ENCODE measurements around the gene KRT4.
"Not testable (repeated sequence)": the region's sequence is repeated elsewhere in the genome, so short reads cannot be mapped to it uniquely, and the experiment has no call there.

The KRT4 gene

DNA sequence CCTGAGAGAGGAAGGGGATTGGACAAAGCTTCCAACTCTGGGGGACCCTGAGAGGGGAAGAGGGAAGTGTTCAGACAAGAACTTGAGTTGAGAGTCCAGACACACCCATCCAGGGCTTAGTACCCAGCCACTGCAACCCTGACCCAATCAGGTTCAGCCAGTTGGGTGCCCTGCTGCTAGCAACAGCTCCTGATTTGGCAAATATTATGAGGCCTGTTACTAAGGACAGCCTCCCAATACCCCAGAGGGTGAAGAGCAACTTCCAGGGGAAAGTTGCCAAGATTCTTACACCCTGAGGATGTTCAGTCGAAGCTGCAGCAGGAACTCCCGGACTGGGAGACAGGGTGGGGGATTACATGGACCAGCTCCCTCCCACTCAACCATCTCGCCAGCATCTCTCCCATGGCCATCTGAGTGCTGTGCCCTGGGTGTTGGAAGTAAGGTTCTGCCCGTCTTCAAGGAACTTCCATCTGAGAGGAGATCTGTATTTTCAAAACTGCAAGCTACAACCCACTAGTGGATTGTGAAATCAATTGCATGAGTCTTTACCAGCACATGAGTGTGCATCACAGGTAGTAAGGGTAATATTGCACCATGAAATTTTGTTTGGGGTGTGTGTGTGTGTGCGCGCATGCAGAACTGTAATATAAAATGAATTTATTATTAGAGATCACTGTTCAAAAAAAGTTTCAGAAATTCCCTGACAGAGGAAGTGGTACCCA, 46.3 kb upstream of the KRT4 start:
- no peak for TF ChIP-seq EZH2phosphoT487 (IDR thresholded peaks at IDR 0.05; ENCODE audit: borderline replicate concordance, low read length)
- TF ChIP-seq, protein P1, sequence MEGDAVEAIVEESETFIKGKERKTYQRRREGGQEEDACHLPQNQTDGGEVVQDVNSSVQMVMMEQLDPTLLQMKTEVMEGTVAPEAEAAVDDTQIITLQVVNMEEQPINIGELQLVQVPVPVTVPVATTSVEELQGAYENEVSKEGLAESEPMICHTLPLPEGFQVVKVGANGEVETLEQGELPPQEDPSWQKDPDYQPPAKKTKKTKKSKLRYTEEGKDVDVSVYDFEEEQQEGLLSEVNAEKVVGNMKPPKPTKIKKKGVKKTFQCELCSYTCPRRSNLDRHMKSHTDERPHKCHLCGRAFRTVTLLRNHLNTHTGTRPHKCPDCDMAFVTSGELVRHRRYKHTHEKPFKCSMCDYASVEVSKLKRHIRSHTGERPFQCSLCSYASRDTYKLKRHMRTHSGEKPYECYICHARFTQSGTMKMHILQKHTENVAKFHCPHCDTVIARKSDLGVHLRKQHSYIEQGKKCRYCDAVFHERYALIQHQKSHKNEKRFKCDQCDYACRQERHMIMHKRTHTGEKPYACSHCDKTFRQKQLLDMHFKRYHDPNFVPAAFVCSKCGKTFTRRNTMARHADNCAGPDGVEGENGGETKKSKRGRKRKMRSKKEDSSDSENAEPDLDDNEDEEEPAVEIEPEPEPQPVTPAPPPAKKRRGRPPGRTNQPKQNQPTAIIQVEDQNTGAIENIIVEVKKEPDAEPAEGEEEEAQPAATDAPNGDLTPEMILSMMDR (IDR thresholded peaks at IDR 0.05; ENCODE audit: low read depth, low read length, poor library complexity, severe bottlenecking): no peak
- no peak overlapping the region for H3K27ac ChIP-seq (ENCODE audit: low read depth, low read length)
- H3K9me2 ChIP-seq (replicated peaks; ENCODE audit: control insufficient read depth, low read length): no peaks in the 10 kb centered on the region
- no peak overlapping the region for H3K4me3 ChIP-seq (ENCODE audit: low read length)
- H3K4me1 ChIP-seq (ENCODE audit: control insufficient read depth, low read length): no peaks in the 10 kb centered on the region
- H3K4me2 ChIP-seq (ENCODE audit: low read length): no peak overlapping the region
- H4K20me1 ChIP-seq (ENCODE audit: control insufficient read depth, insufficient read depth, low read depth, low read length): no peaks in the 10 kb centered on the region
- H3K79me2 ChIP-seq (ENCODE audit: control insufficient read depth, low read length): no peaks in the 10 kb centered on the region
- no peaks in the 10 kb centered on the region for H3K36me3 ChIP-seq (ENCODE audit: control insufficient read depth, low read length)
- no peaks in the 10 kb centered on the region for H3K9me3 ChIP-seq (ENCODE audit: control insufficient read depth, insufficient read depth, low read length)
- H3F3A ChIP-seq (ENCODE audit: control insufficient read depth, insufficient read depth): no peaks in the 10 kb centered on the region
- no peaks in the 10 kb centered on the region; the same call in 1 of the 2 replicates for H3K27me3 ChIP-seq (ENCODE audit: control insufficient read depth, low read length)

DNA sequence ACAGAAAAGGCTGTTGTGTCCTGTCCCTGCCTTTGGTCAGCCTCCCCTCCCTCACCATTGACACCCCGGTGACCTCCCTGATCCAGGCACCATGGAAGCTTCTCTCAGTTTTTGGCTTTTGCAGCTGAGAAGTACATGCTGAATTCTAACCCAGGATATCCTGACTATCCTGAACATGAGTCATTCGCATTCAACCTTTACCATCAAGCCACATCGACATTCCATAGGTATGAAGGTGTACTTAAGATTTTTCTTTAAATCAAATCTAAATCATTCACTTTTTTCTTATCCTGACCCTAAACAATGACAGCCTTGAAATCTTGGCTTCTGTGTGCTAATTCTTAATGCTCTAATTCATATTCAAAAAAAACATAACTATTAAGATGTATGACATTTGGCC, 43.6 kb upstream of the KRT4 start:
- no peaks in the 10 kb centered on the region for H3F3A ChIP-seq (ENCODE audit: control insufficient read depth, insufficient read depth)
- no peaks in the 10 kb centered on the region for H3K9me2 ChIP-seq (replicated peaks; ENCODE audit: control insufficient read depth, low read length)
- H3K9me3 ChIP-seq (ENCODE audit: control insufficient read depth, insufficient read depth, low read length): no peaks in the 10 kb centered on the region
- no peak overlapping the region for H3K4me2 ChIP-seq (ENCODE audit: low read length)
- no peaks in the 10 kb centered on the region for H3K79me2 ChIP-seq (ENCODE audit: control insufficient read depth, low read length)
- TF ChIP-seq, protein P1 (IDR thresholded peaks at IDR 0.05; ENCODE audit: low read depth, low read length, poor library complexity, severe bottlenecking): no peak
- no peak for TF ChIP-seq EZH2phosphoT487 (IDR thresholded peaks at IDR 0.05; ENCODE audit: borderline replicate concordance, low read length)
- no peaks in the 10 kb centered on the region for H4K20me1 ChIP-seq (ENCODE audit: control insufficient read depth, insufficient read depth, low read depth, low read length)
- no peaks in the 10 kb centered on the region; the same call in 1 of the 2 replicates for H3K27me3 ChIP-seq (ENCODE audit: control insufficient read depth, low read length)
- no peaks in the 10 kb centered on the region for H3K4me1 ChIP-seq (ENCODE audit: control insufficient read depth, low read length)
- H3K4me3 ChIP-seq (ENCODE audit: low read length): no peak overlapping the region
- H3K27ac ChIP-seq (ENCODE audit: low read depth, low read length): no peak overlapping the region
- H3K36me3 ChIP-seq (ENCODE audit: control insufficient read depth, low read length): no peaks in the 10 kb centered on the region

DNA sequence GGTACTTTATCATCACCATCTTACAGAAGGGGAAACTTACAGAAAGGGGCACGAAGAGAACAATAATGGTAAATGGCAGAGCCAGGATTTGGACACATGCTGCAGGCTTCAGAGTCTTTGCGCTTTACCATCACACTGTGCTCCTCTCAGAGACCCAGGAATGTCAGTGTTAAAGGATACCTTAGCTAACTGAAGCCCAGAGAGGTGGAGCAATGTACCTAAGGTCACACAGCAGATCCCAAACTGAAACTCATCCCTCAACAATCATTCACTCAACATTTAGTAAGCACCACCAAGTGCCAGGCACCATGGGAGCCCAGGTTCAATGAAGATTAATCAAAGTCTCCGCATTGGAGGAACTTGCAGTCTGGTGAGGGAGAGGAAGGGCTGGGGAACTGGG, 42.9 kb upstream of the KRT4 start:
- Histone ChIP-seq H3K9me3 (ENCODE audit: control insufficient read depth, insufficient read depth, low read length) (no peaks in the 10 kb centered on the region), H3K36me3 (ENCODE audit: control insufficient read depth, low read length) (no peaks in the 10 kb centered on the region), H3K27ac (ENCODE audit: low read depth, low read length) (no peak overlapping the region), H3K9me2 (replicated peaks; ENCODE audit: control insufficient read depth, low read length) (no peaks in the 10 kb centered on the region), H3F3A (ENCODE audit: control insufficient read depth, insufficient read depth) (no peaks in the 10 kb centered on the region), H3K79me2 (ENCODE audit: control insufficient read depth, low read length) (no peaks in the 10 kb centered on the region), H3K27me3 (ENCODE audit: control insufficient read depth, low read length) (no peaks in the 10 kb centered on the region; the same call in 1 of the 2 replicates), H4K20me1 (ENCODE audit: control insufficient read depth, insufficient read depth, low read depth, low read length) (no peaks in the 10 kb centered on the region), H3K4me3 (ENCODE audit: low read length) (no peak overlapping the region), H3K4me1 (ENCODE audit: control insufficient read depth, low read length) (no peaks in the 10 kb centered on the region), H3K4me2 (ENCODE audit: low read length) (no peak overlapping the region)
- TF ChIP-seq, protein P1 (IDR thresholded peaks at IDR 0.05; ENCODE audit: low read depth, low read length, poor library complexity, severe bottlenecking): no peak
- no peak for TF ChIP-seq EZH2phosphoT487 (IDR thresholded peaks at IDR 0.05; ENCODE audit: borderline replicate concordance, low read length)

DNA sequence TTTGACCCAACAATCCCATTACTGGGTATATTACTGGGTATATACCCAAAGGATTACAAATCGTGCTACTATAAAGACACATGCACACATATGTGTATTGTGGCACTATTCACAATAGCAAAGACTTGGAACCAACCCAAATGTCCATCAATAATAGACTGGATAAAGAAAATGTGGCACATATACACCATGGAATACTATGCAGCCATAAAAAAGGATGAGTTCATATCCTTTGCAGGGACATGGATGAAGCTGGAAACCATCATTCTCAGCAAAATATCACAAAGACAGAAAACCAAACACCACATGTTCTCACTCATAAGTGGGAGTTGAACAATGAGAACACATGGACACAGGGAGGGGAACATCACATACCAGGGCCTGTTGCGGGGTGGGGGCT, 42.2 kb upstream of the KRT4 start:
- not testable (repeated sequence) for H3K27ac ChIP-seq (ENCODE audit: low read depth, low read length); H3K9me2 ChIP-seq (replicated peaks; ENCODE audit: control insufficient read depth, low read length); H3K27me3 ChIP-seq (ENCODE audit: control insufficient read depth, low read length); H3F3A ChIP-seq (ENCODE audit: control insufficient read depth, insufficient read depth); H3K9me3 ChIP-seq (ENCODE audit: control insufficient read depth, insufficient read depth, low read length); H3K4me3 ChIP-seq (ENCODE audit: low read length); H3K36me3 ChIP-seq (ENCODE audit: control insufficient read depth, low read length); H3K4me2 ChIP-seq (ENCODE audit: low read length); H4K20me1 ChIP-seq (ENCODE audit: control insufficient read depth, insufficient read depth, low read depth, low read length); H3K79me2 ChIP-seq (ENCODE audit: control insufficient read depth, low read length); H3K4me1 ChIP-seq (ENCODE audit: control insufficient read depth, low read length)
